Fibroblast of skin of scalp (primary cell): Measurements from ENCODE around the gene CCDC9B.

Experiments used
- DNase-seq: peaks from one replicate; pipeline ENCODE4 v3.0.0-alpha.2; 2013

CCDC9B gene

DNA sequence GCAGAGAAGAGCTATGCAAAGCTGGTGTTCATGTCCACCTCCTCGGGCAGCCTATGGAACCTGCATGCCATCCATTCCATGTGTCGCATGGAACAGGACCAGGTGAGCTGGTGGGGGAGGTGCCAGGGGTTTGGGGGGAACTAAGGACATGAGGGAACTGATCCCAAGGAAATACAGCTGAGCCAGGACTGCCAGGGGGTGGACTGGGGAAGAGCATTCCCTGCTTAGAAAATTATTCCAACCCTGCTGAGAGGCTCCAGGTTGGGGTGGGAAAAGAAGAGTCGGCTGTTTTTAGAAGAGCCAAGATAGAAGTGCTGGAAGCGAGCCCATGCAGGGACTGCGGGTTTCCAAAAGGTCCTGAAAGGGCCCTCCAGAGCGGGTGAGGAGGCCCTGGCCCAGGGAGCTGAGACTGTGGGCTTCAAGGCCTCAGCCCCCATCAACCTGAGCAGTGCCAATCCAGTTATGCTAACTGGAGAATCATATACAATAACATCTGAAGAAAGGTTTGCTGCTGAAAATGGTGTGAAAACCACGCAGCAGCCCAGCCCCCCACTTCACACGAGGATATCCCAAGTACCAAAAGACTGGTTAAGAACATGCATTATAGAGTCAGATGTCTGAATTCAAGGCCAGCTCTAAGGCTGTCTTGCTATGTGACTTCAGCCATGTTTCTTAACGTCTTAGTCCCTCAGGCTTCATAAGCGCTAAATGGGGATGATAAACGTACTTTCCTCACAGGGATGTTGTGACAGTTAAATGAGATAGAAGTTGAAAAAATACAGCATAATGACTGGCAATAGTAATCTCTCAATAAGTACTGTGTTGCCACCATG is 25.1 kb upstream of the CCDC9B start:
- no peak for DNase-seq

DNA sequence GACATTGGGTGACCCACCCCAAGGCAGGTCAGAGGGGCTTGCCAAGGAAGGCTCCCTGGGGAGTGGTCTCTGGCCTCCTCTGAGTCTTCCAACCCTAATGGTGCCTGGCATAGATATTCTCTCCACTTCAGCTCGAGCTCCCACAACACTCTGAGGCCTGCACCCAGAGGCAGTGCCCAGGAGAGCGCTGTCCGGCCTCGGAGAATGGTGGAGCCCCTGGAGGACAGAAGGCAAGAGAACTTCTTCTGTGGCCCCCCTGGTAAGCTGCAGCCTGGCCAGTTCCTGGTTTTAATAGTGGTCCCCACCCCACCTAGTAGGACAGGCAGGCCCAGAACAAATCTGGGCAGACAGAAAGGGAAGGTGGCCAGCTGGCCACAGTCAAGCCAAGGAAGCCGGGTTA is 24.3 kb upstream of the CCDC9B start:
- no peak for DNase-seq

DNA sequence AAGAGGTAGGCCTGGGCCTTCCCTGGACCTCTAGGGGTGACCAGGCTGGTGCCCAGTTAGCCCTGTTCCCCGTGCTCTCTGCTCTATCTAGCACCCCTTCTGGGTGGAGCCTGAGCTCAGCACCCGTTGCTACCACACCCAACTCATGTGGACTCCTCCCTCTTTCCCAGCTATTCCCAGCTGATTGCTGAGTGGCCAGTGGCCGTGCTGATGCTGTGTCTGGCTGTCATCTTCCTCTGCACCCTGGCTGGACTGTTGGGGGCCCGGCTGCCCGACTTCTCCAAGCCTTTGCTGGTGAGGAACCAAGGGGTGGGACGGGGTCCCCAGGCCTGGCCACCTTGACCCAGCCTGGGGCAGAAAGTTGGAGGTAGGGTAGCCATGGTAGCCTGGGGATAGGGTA is 23.5 kb upstream of the CCDC9B start:
- no peak for DNase-seq

DNA sequence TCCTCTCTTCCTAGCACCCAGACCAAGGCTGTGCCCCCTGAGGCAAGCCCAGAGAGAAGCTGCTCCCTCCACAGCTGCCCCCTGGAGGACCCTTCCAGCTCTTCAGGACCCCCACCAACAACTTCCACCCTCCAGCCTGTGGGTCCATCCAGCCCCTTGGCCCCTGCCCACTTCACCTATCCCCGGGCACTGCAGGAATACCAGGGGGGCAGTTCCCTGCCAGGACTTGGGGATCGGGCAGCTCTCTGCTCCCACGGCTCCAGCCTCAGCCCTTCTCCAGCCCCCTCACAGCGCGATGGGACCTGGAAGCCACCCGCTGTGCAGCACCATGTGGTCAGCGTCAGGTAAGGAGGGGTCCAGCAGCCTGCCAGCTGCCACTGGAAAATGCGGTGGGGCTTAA is 22.9 kb upstream of the CCDC9B start:
- no peak for DNase-seq

DNA sequence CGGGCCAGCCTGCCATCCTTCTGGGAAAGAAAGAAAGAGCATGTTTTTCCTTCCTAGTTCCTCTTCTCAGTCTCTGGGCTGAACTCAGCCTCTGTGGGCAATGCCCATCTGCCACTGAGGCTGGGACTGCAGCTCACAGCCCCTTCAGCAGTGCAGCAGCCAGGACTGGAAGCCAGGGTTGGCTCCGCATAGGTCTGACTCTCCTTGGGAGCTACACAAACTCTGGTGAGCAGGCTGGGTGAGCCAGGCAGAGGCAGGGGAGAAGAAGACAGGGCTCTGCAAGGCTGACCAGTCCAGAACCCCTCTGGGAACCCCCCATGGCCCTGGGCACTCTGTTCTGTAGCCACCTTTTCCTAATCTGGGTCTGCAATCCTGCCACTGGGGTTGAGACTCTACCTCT is 20.9 kb upstream of the CCDC9B start:
- DNase-seq: no peak

DNA sequence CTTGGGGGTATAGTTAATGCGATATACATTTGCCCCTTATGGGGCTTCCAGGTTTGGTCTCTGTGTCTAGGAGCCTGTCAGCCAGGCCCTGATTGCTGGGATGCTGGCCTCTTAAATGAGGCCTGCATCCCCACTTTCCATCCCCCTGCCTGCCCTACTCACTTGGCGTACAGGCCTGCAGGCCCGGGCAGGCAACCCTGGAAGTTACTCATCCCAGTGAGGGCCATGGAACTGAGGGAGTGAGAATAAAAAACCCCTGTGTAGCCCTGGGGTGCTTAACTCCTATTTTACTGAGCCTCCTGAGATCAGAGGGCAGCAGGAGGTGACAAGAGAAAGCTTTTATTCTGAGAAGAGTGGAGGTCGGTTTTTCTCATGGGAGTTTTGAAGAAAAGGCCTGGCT is 19.3 kb upstream of the CCDC9B start:
- no peak for DNase-seq

DNA sequence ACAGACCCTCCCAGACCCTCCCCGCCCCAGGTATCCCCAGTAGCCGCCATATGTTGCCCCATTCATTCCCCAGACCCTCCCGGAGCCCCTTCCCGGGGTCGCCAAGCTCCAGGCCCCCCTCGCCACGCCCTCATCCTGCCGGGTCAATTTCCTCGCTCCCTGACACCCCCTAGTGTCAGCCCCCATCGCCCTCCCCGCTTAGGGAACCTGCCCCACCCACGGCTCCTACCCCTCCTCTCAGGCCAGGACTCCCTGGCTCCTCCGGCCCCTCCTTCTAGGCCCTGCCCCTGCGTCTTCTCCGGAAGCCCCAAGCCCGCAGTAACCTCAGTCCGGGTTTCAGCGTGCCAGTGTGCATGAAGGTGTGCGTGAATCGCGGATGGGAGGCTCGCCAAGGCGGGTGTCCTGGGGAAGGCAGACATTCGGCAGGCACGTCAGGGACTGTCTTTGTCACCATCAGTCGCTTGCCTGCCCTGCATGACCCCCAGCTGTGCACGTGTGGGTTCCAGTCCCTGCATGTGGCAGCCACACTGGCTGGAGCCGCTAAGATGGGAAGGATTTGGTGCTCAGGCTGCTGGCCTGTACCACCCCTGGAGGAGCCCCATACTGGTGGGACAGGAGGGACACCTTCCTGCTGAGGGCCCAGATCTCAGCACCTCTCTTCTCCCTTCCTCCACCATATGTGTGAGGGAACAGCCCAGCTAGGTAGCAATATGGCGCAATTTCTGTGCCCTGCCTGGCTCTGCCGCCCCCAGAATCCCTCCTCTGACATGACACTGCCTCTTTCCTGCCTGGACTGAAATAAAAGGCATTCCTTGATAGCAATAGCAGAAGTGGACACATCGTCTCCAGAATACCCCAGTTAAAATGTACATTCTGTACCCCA is 18.0 kb upstream of the CCDC9B start:
- DNase-seq: no peak

DNA sequence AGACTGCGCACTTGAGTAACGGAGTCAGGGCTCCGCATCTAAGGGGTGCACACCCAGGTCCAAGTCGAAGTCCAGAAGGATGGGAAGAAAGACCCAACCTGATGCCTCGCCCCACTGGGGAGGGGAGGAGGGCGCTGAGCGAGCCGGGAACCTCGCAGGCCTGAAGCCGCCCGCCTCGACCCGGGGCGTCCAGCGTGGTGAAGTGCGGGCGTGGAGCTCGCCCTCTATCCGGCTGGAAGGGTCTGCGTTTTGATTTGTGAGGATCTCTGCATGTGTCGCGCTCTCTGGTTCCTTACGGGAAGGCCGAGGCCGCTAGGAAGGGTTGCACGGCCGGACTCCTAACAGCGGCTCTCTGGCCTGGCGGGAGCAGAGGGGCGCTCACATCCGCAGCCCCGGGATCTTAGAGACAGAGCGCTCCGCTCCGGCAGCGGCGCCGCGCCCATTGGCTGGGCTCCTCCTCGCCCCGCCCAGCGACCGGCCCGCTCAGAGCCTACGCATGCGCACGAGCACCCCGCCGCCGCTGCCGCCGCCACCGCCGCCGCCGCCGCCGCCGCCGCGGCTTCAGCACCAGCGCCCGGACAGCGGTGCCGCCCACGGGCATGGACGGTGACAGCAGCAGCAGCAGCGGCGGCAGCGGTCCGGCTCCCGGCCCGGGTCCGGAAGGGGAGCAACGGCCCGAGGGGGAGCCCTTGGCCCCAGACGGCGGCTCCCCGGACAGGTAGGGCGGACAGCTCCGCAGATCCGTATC is 17.2 kb upstream of the CCDC9B start, which contains the start of gene DISP2:
Gene DISP2, plus strand, starts transcription at position 497 of the 748 bp plus-strand sequence. Its CDS starts 103 bp downstream, at position 600.
- DNase-seq: peak; percentile 79

DNA sequence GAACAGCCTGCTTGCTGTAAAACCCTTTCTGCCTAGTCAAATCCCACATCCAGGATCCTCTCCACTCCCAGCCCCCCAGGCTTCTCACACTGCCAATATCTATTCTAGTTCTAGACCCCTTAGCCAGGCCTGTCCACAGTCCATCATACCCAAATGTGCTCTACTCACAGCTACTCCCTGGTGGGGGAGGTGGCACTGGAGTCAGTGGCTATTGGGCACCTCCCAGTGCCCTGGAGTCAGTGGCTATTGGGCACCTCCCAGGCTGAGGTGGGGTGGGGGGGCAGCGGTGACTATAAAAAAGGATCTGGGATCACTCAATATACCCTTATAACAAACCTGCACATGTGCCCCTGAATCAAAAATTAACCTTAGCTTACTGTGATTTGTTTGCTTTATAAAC is 16.5 kb upstream of the CCDC9B start:
- DNase-seq: no peak

DNA sequence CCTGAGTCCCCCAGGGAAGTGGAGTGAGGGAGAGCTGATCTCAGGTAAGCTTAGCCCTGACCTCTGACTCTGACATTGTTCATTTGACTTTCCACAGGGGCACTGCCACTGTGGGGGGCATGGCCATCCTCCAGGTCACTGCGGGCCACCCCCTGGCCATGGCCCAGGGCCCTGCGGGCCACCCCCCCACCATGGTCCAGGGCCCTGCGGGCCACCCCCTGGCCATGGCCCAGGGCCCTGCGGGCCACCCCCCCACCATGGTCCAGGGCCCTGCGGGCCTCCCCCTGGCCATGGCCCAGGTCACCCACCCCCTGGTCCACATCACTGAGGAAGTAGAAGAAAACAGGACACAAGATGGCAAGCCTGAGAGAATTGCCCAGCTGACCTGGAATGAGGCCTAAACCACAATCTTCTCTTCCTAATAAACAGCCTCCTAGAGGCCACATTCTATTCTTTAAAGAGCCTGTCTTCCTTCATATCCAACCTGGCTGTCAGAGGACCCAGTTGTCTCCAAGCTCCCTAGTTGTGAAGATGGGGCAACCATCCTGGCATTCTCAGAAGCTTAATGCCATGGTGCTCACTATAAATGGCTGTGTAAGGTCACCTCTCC is 15.3 kb upstream of the CCDC9B start:
- DNase-seq: no peak

DNA sequence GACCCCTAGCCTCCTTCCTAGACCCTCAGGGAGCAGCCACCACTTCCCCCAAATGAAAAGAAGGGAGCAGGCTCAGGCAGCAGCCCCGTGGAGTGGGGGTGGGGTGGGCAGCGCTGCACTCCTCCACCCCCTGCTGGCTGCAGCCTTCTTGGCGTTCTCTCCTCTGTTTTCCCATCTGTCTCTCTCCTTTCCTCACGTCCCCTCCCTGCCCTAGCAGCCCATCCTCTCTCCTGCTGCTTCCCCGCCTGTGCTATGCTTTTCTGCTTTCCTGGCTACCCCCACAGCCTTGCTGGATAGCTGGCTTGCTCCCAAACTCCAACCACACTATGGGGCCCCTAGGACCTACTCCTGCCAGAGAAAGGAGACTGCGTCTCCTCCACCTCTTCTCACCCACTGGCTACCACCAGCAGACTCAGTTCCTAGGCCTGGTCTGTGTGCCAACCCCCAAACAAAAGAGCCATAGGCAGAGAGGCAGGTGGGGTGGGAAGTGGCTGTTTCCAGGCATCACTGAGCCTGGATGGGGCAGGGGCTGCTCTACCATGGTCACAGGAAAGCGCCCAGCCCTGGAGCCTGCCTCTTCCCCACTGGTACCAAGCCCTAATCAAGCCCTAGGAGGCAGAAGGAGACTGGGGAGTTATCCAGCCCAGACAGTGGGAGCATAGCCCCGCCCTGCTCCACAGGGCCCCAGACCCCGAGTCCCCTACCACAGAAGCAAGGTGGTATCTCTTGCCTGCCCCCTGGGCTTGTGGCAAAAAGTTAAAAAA is 13.9 kb upstream of the CCDC9B start:
- peak; percentile 88 for DNase-seq

DNA sequence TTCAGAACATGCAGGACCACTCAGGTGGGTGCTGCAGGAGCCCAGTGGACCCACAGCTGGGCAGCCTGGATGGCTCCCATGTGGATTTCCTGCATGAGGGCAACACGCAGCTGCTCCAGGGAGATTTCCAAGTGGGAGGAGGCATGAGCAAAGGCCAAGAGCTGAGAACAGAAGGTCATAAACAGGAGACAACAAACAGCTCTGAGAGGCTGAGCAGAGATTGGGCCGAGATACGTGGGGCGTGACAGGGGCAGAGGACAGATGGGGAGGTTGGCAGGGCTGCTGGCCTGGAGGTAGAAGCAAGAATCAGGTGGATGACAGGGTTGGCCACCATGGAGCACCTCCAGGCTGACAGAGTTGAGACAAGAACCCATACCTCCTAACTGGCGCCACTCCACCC is 13.0 kb upstream of the CCDC9B start:
- DNase-seq: no peak

DNA sequence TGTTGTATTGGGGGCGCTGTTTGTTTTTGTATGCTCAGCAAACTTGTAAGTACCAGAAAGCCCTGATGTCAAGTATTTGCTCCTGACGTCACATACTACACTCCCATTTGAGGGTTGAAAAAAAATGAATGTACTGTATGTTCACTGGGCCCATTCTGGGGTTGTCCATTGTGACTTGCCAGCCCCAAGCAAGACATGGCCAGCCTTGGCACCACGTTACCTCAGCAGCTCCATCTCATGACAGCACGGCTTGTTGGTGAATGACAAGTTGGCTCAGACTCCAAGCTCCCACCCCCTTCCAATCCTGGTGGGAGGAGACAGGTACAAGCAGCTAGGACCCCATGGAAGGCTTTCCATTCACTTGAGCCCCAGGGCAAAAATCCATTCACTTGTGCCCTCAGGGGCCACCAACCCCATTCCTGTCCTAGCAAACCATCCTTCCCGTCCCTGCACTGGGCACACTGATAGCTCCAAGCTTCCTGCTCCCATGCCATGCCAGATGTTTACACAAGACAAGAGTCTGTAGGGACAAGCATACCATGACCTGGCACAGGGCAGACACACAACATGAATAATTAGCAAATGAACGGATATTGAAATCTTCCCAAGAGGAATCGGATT is 11.7 kb upstream of the CCDC9B start:
- no peak for DNase-seq

DNA sequence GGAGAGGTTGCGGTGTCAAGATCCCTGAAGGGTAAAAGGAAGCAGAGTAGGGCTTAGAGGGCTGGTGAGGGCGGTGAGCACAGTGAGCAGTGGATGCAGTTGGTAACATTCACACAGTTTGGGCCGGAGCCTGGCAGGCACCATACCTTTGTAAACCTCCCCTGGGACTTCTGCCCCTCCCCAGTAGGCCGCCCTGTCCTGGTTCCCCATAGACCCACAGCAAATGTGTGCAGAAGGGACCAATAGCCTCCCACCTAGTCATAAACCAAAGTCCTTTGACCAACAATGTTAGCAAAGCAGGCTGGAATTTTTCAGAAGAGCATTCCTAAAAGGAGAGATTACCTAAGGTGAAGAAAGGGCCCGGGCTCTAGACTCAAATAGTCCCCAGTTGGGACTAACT is 8.4 kb upstream of the CCDC9B start:
- DNase-seq: no peak

DNA sequence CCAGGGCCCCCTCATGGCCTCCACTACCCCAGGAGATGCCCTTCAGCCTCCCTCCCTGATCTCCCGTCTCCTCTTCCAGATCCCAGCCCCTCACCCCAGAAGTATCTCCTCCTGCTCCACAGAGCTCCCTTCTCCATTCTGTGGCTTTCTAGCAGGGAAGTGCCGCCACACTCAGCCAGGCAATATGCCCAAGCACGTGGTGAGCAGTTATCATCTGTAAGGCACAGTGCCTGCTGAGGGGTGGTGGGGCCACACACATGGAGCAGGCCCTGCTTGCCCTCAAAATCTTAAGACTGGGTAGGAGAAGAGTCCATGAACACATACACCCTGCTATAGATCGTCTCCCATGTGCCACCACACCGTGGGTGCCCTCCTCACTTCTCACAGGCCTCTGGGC is 7.7 kb upstream of the CCDC9B start:
- DNase-seq: no peak

DNA sequence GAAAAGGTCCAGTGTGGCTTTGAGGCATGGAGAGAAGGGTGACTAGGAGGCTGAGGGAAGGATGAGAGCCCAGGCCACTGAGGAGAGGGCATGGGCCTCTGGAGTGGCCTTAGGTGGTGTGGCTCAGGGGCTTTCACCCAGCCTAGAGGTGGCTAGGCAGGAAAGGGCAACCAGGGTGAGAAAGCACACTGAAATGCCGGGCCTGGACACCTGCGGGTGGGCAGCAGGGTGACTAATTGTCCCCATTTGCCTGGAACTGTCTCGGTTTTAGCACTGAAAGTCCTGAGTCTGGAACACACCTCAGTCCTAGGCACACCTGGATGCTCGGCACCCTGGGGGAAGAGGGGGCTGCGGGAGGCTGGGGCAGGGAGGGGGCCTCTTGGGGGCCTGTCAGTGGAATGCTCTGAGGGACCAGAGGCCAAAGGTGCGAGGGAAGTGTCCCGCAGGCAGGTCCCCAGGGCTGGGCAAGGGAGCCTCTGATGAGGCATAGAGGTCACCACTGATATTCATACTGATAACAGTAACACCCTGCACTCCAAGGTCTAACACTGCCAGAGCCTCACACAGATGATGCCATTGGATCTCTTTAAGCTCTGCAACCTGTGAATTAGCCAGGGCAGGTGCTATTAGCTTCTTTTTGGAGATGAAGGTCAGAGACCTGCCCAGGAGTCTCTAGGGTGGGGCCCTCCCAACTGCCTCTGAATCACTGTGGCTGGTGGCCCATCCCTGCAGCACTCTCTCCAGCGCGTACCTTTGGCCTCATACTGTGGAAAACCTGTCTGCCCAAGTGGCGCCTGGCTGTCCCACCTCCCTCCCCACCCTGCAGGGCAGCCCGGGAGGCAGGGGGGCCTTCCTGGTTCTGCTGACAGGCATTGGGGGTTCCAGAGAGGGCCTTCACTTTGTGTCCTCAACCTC is 7.1 kb upstream of the CCDC9B start:
- DNase-seq: no peak

DNA sequence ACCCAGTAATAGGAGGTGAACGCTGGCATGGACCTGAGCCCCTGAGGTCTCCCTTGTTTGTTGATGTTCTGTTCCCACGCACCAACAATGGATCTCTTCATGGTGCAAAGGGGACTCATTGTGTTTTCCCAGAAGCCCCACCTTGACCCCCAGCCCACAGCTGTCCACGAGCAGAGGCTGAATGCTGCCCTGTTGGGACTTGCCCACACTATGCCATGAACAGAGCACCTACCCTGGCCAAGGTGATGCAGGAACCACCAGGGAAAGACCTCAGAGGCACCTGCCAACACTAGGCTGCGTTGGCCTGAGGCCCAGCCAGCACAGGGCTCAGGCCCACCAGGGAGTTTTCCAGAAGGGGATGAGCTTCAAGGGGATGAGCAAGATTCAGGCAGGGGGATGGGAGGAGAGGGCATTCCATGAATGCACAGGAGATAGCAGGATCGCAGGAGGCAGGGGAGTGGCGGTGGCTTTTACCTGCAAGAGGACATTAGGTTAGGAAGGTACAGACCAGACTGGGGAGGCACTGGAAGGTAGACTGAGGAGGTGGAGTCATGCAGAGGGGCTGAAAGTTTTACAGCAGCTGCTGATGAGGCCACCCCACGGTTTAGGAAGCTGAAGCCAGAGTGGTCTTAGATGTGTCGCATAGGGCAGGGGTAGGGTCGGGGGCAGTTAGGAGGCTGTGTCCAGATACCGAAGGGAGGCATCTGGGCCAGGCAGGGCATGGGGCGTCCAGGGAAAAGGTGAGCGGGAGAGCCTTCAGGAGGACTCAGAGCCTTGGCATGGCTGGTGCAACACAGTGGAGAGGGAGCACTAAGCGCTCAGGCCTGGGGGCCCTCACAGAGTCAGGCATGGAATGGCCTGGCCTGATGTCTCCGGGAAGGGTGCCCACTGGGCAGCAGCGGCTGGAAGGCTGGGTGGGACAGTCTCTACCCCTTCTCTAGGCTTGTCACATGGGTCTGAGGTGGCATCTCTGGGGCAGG is 6.1 kb upstream of the CCDC9B start:
- DNase-seq: no peak

DNA sequence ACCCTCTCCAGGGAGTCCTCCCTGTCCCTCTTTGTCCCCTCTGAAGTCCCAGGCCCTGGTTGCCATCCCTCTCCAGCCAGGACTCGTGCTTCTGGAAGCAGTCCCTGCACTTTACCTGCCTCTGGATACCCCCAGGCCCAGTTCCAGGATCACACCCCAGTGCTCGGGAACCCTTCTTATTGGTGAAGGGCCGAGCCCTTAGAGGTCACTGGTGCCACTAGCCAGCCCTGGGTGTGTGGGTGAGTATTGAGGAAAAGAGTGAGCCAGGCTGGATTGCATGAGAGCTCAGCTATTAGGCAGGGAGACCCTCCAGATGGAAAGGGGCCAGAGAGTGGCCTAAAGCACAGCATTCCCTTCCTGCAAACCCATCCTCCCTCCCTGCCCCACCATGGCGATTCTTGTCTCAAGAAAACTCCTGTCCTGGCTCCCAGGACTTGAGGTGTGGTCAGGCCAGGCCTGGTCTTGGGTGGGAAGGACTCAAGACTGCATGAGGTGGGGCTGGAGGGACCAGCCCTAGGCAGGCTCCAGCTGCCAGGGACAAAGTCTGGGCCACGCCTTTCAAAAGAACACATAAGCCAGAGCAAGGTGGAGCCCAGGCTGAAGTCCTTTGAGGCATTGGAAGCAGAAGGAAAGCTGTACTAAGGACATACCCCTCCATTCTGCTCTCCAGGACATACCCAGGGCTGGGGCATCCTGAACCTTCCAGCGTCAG is 5.3 kb upstream of the CCDC9B start:
- DNase-seq: no peak
